HEK293 (cell line): ENCODE data around the gene MAP1LC3B2.

ENCODE experiments used
- CTCF ChIA-PET: fragments of 350-600 bp; formaldehyde crosslinking; extraction: SDS; loops from one replicate; lab custom pipeline; 2021; ENCODE audit warnings: antibody characterized with exemption; lab: Yijun Ruan, JAX
- POLR2A ChIA-PET: fragments of 300-600 bp; formaldehyde crosslinking; extraction: SDS; loops from one replicate; lab custom pipeline; 2020; ENCODE audit warnings: antibody characterized with exemption, inconsistent platforms; lab: Yijun Ruan, JAX
- H3K27ac ChIP-seq: fragments of 200-500 bp; sonication (Bioruptor generic); 2 replicates; pipeline ENCODE4 v1.5.1; 2014; ENCODE audit warnings: low read depth, low read length, control low read depth, inconsistent platforms; ENCODE audit errors: extremely low read depth
- H3K36me3 ChIP-seq, 2 experiments: fragments of 200-500 bp in 1 of 2; sonication (Bioruptor generic) in 1 of 2; 1 replicate in 1 of 2; 2 replicates in 1 of 2; pipeline ENCODE4 v1.5.1; 2014 to 2017; ENCODE audit warnings: inconsistent platforms in 2 of 2, low read length in 2 of 2; ENCODE audit not compliant: control insufficient read depth in 2 of 2, insufficient read depth in 1 of 2
- H3K4me1 ChIP-seq: fragments of 200-500 bp; sonication (Bioruptor generic); 2 replicates; pipeline ENCODE4 v1.5.1; 2014; ENCODE audit warnings: mild to moderate bottlenecking, low read length, inconsistent platforms; ENCODE audit not compliant: control insufficient read depth, insufficient read depth
- H3K4me3 ChIP-seq: 2 replicates; pipeline ENCODE4 v1.5.1; 2011; ENCODE audit warnings: low read depth, mild to moderate bottlenecking, control low read depth, low read length, moderate library complexity
- H3K9me3 ChIP-seq: fragments of 200-500 bp; sonication (Bioruptor generic); 2 replicates; pipeline ENCODE4 v1.5.1; 2014; ENCODE audit warnings: low read depth, low read length, inconsistent platforms; ENCODE audit not compliant: control insufficient read depth, insufficient read depth
- FEZF1 ChIP-seq: fragments of 450-650 bp; formaldehyde crosslinking; IDR thresholded peaks from 2 replicates; pipeline ENCODE4 v1.5.1; 2016; ENCODE audit warnings: missing biosample characterization, missing genetic modification characterization
- GFI1B ChIP-seq: fragments of 450-650 bp; formaldehyde crosslinking; IDR thresholded peaks from 2 replicates; pipeline ENCODE4 v1.5.1; 2016; ENCODE audit warnings: missing biosample characterization, missing genetic modification characterization
- GLI2 ChIP-seq: fragments of 450-650 bp; formaldehyde crosslinking; IDR thresholded peaks from 2 replicates; pipeline ENCODE4; 2017; ENCODE audit warnings: missing biosample characterization, missing genetic modification characterization, low read depth, borderline replicate concordance
- MZF1 ChIP-seq: fragments of 450-650 bp; formaldehyde crosslinking; IDR thresholded peaks from 2 replicates; pipeline ENCODE4 v1.5.1; 2017; ENCODE audit warnings: missing biosample characterization, missing genetic modification characterization, borderline replicate concordance
- PBX3 ChIP-seq: sonication (generic); formaldehyde crosslinking; IDR thresholded peaks from 2 replicates; pipeline ENCODE4 v1.8.1; 2022; ENCODE audit warnings: mild to moderate bottlenecking, moderate library complexity, missing genetic modification reagents
- PRDM2 ChIP-seq: fragments of 450-650 bp; formaldehyde crosslinking; IDR thresholded peaks from 2 replicates; pipeline ENCODE4 v1.5.1; 2016; ENCODE audit warnings: missing biosample characterization, missing genetic modification characterization, borderline replicate concordance
- PRDM6 ChIP-seq: fragments of 450-650 bp; formaldehyde crosslinking; IDR thresholded peaks from 2 replicates; pipeline ENCODE4 v1.5.1; 2017; ENCODE audit warnings: missing biosample characterization, missing genetic modification characterization
- ZNF10 ChIP-seq: fragments of 450-650 bp; formaldehyde crosslinking; IDR thresholded peaks from 2 replicates; pipeline ENCODE4 v1.5.1; 2017; ENCODE audit warnings: missing biosample characterization, missing genetic modification characterization
- ZNF114 ChIP-seq: fragments of 450-650 bp; formaldehyde crosslinking; IDR thresholded peaks from 2 replicates; pipeline ENCODE4 v1.5.0; 2017; ENCODE audit warnings: missing biosample characterization, missing genetic modification characterization
- ZNF221 ChIP-seq: fragments of 450-650 bp; formaldehyde crosslinking; IDR thresholded peaks from 2 replicates; pipeline ENCODE4 v1.5.1; 2017; ENCODE audit warnings: missing biosample characterization, missing genetic modification characterization, borderline replicate concordance
- ZNF239 ChIP-seq: fragments of 450-650 bp; formaldehyde crosslinking; IDR thresholded peaks from 2 replicates; pipeline ENCODE4 v1.5.1; 2016; ENCODE audit warnings: missing biosample characterization, missing genetic modification characterization
- ZNF292 ChIP-seq: fragments of 450-650 bp; formaldehyde crosslinking; IDR thresholded peaks from 2 replicates; pipeline ENCODE4 v1.5.1; 2016; ENCODE audit warnings: low read depth, missing biosample characterization, missing genetic modification characterization, borderline replicate concordance
- ZNF302 ChIP-seq: fragments of 450-650 bp; formaldehyde crosslinking; IDR thresholded peaks from 2 replicates; pipeline ENCODE4 v1.5.1; 2016; ENCODE audit warnings: missing biosample characterization, missing genetic modification characterization, low read depth
- ZNF350 ChIP-seq: fragments of 450-650 bp; formaldehyde crosslinking; IDR thresholded peaks from 2 replicates; pipeline ENCODE4 v1.5.0; 2017; ENCODE audit warnings: missing biosample characterization, mild to moderate bottlenecking, missing genetic modification characterization
- ZNF398 ChIP-seq: fragments of 450-650 bp; formaldehyde crosslinking; IDR thresholded peaks from 2 replicates; pipeline ENCODE4 v1.5.1; 2017; ENCODE audit warnings: missing biosample characterization, missing genetic modification characterization
- ZNF473 ChIP-seq: fragments of 450-650 bp; formaldehyde crosslinking; IDR thresholded peaks from 2 replicates; pipeline ENCODE4 v1.5.1; 2017; ENCODE audit warnings: missing biosample characterization, missing genetic modification characterization
- ZNF585B ChIP-seq: fragments of 450-650 bp; formaldehyde crosslinking; IDR thresholded peaks from 2 replicates; pipeline ENCODE4 v1.5.1; 2016; ENCODE audit warnings: missing biosample characterization, missing genetic modification characterization
- ZNF596 ChIP-seq: fragments of 450-650 bp; IDR thresholded peaks from 2 replicates; pipeline ENCODE4 v1.5.0; 2018; ENCODE audit warnings: missing biosample characterization, mild to moderate bottlenecking, missing genetic modification characterization, moderate library complexity
- ZNF610 ChIP-seq: fragments of 450-650 bp; formaldehyde crosslinking; IDR thresholded peaks from 2 replicates; pipeline ENCODE4 v1.5.1; 2016; ENCODE audit warnings: missing biosample characterization, missing genetic modification characterization, borderline replicate concordance
- ZNF704 ChIP-seq: fragments of 450-650 bp; formaldehyde crosslinking; IDR thresholded peaks from 2 replicates; pipeline ENCODE4 v1.5.1; 2016; ENCODE audit warnings: missing biosample characterization, missing genetic modification characterization
- ZSCAN16 ChIP-seq: fragments of 450-650 bp; formaldehyde crosslinking; IDR thresholded peaks from 2 replicates; pipeline ENCODE4 v1.5.1; 2016; ENCODE audit warnings: missing biosample characterization, missing genetic modification characterization
- ZXDB ChIP-seq: fragments of 450-650 bp; formaldehyde crosslinking; IDR thresholded peaks from 2 replicates; pipeline ENCODE4 v1.5.1; 2016; ENCODE audit warnings: missing biosample characterization, missing genetic modification characterization

MAP1LC3B2 gene

GRCh38 chr12:116606397-116606796, 47.2 kb downstream of the MAP1LC3B2 start:
- no peaks in the 10 kb centered on the region for H3K4me1 ChIP-seq
- POLR2A ChIA-PET: interaction anchor here (0.6 to 0.7 kb wide), 2 partner anchors 224 to 479 kb away, joined by 4 read pairs; no protein-coding TSS in a partner anchor
- H3K36me3 ChIP-seq: no peaks in the 10 kb centered on the region
- no peak overlapping the region for H3K27ac ChIP-seq
- H3K9me3 ChIP-seq: no peaks in the 10 kb centered on the region
- TF ChIP-seq ZNF610 (tag by site-specific recombination) (no peak), ZNF10 (tag by site-specific recombination) (no peak), ZXDB (tag by site-specific recombination) (no peak), PRDM6 (no peak), ZNF704 (no peak), PBX3 (no peak), ZNF239 (tag by site-specific recombination) (no peak), ZNF596 (tag by site-specific recombination) (no peak), ZNF114 (no peak), ZNF302 (tag by site-specific recombination) (no peak), FEZF1 (tag by site-specific recombination) (no peak), ZNF473 (tag by site-specific recombination) (no peak), GFI1B (no peak), ZNF221 (tag by site-specific recombination) (no peak), ZSCAN16 (tag by site-specific recombination) (no peak), ZNF350 (tag by site-specific recombination) (no peak)
- CTCF ChIA-PET: no interaction called here
- H3K4me3 ChIP-seq: no peak overlapping the region

- H3K4me1 ChIP-seq: no peaks in the 10 kb centered on the region
- H3K9me3 ChIP-seq: no peaks in the 10 kb centered on the region
- CTCF ChIA-PET: no interaction called here
- TF ChIP-seq GLI2 (no peak), PRDM2 (tag by site-specific recombination) (no peak), ZNF398 (tag by site-specific recombination) (no peak), ZNF292 (tag by site-specific recombination) (no peak), ZNF585B (no peak), MZF1 (tag by site-specific recombination) (peak; percentile 47; the same call in 1 of the 2 replicates)
- TF ChIP-seq, all 188 proteins: peak for 1
- H3K27ac ChIP-seq: no peak overlapping the region
- H3K4me3 ChIP-seq: no peak overlapping the region
- POLR2A ChIA-PET: interaction anchor here (0.6 kb wide), 1 partner anchor 225 kb away, joined by 4 read pairs; no protein-coding TSS in a partner anchor
- no peaks in the 10 kb centered on the region for H3K36me3 ChIP-seq
Observed at GRCh38 chr12:116607039-116607438, 47.9 kb downstream of the MAP1LC3B2 start.
